GM18867 (cell line): Measurements from ENCODE around the gene CDK15.
"Not testable (repeated sequence)": the region's sequence is repeated elsewhere in the genome, so short reads cannot be mapped to it uniquely, and the experiment has no call there.

Experiments used
- ATAC-seq: cut with Tn5 transposase; IDR thresholded peaks from one replicate; pipeline ENCODE4 v1.9.1; 2021; ENCODE audit warnings: mild to moderate bottlenecking, moderate library complexity; ENCODE audit not compliant: unreplicated experiment

CDK15 gene

DNA sequence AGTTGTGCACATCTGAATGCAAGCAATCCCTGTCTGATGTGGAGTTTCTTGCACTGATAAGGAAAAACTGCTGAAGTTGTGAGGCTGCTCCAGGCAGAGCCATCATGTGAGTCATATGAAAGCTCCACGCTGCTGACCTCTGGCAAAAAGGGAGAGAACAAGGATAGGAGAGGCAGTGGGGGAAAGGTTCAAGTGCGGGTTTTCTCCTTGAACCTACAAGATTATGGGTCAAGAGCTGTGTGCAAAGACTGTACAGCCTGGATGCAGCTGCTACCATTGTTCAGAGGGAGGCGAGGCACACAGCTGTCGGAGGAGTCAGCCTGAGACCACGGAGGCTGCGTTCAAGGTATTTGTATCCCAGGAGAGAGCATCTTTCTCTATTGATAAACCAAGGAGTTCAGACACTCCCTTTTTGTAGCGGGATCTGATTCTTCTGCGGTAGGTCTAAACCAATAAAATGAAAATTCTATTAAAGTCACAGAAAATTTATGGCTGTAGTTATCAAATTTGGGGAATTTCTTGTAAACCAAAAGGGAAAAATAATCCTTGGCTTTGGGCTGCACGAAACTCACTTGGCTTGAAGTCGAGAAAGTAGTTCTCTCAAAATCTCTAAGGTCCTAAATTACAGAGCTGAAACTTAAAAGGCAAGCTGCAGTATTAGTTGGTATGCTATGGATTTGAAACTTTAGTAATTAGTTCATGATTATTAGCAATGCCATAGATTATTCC lies at the start of gene CDK15:
Gene CDK15 (plus strand): TSS at position 96 of the 729 bp plus-strand sequence. CDS start 128 bp downstream, at position 224.
- no peak for ATAC-seq

DNA sequence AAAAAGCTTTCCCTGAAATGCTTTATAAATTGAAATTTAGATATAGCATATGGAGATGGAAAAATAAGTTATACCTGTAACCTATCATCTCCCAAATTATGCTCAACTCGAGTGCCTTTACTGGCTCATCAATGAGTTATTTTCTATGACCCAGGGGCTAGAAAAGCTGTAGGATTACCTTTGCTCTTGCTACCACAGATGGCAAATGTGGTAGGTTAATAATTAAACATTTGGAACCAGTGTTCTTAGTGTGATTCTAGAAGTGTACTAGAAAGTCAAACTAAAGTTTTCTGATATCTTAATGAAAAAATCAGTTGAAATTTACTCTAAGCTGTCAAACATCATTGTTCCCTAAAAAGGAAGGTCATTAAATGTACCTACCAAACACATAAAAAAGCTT lies 48.1 kb upstream of the CDK15 start:
- ATAC-seq: no peak

DNA sequence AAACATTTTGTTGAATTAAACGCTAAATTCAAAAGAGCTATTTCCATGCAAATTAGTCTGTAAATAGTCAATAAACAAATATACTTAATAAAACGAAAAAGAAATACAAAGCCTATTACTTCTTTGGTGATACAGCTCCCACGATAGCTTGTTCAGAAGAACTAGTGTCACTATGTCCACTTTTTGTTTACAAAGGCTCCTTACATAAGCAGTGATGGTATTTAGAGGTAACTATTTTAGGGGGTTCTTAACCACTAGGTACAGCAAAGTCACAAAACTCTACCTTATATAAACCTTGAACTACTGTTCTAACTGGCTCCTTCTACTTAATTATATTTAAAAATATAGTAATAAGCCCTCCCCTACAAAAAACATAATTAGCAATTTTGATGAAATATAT lies 47.5 kb upstream of the CDK15 start:
- no peak for ATAC-seq

DNA sequence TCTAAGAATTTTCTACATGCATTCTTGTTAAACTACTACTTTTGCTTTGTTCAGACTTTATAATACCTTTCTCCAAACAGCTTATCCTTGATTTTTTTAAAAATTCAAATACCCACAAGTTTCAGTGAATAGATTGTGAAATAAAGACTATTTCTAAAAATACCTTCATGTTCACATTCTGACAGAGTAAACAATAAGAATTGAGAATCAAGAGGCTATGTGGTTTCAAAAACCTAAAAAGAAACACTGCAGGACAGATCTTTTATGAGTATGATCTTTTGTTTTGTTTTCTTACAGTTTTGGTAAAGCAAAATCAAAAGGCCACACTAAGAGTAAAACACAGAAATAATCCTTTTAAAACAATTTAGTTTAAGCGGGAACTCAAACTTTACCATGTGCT lies 46.8 kb upstream of the CDK15 start:
- ATAC-seq: no peak

DNA sequence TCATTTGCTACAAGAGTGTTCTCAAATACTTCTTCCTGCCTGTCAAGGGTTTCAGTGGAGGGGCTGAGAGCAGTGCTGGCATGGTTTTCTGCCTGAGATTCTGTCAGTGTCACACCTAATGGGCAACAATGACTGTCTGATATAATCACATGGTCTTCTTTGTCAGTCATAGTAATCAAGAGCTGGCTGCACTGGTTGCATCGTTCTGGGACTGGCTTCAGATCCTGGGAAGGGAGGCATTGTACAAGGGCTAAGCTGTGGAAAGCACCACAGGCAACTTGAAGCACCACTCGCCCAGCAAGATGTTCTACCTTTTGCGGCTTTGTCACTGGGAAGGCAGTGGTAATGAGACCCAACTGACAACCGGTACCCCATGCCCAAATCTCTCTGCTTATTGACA lies 45.2 kb upstream of the CDK15 start:
- no peak for ATAC-seq

DNA sequence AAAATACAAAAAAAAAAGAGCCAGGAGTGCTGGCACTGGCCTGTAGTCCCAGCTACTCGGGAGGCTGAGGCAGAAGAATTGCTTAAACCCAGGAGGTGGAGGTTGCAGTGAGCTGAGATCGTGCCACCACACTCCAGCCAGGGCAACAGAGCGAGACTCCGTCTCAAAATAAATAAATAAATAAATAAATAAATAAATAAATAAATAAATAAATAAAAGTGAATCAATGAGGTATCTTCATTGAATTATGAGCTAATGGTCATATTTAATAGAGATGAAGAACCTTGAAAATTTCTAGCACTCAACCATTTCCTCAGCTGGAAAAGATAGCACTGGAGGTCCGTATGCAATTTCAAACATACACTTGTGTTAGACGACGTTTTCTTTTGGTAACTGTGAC lies 41.9 kb upstream of the CDK15 start:
- not testable (repeated sequence) for ATAC-seq

DNA sequence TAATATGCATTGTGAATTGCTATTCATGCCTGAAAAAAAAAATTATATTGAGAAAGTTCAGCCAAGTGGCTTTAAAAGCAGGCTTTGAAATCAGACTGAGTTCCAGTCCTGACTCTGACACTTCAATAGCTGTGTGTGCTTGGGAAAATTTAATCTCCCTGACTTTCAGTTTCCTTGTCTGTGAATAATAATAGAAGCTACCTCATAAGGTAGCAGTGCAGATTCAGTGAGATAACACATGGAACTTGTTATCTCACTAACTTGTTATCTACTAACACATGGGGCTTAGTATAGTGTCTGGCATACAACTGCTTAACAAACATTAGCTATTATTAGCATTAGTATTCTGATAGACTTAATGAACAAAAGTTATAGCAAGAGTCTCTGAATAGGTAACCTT lies 40.5 kb upstream of the CDK15 start:
- ATAC-seq: no peak

DNA sequence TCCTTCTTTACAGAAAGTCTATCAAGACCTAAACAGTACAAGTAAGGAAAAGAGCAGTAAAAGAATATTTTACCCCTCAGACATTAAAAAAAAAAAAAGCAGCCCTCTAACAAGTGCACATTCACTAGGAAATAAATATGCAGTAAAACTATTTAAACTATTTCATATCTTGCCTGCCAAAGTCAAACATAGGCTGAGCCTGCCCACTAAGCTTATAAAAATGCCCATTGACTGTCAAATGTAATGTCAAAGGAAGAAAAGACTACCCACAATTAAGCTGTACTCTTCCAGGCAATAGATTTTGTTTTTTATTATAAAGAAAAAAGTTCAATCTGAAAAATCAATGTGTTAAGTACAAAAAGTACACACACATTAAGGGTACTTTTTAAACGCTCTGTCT lies 37.4 kb upstream of the CDK15 start:
- ATAC-seq: no peak

DNA sequence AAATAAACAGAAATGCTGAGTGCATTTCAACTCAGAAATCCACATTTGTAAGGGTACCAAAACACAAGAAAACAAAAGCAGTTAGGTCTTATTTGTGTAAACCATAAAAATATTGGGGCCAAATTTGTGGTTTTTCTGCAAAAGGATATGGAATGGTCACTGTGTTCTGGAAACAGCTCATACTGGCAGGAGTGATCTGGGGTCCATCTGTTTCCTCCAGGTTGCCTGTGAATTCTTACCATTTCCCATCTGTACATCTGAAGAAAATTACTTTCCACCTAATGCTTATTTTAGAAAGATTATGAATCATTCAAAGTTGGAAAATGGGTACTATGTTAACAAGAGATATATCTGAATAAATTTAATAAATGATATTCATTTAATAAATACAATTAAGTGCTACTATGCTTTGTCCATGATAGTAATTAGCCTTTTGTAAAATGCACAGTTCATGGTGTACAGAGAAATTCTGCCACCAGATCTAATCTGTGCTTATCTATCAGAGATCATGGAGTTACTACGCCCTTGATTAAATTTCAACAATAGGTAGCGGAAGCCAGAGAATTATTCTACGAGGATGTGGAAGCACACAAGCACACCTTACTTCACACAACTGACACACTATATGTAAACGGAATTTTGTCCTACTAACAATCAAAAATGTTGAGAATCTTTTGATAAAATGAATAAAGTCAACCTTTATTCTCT lies 36.5 kb upstream of the CDK15 start:
- ATAC-seq: no peak

DNA sequence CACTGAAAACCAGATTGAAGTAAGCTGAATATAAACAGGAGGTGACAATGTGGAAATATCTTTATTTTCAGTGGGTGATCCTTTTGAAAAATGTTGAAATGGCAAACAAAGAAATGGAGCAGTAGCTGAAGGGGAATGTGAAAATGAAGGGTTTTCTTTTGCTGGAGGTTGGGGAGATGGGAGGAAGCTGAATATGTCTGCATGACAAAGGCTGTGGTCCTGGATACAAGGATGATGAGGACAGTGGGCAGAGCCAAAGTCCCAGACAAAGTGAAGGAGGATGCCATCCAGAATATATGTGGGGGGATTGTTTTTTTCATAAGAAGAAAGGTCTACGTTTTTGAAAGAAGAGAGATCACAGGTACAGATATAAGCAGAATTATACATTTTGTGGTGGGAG lies 32.3 kb upstream of the CDK15 start:
- no peak for ATAC-seq

DNA sequence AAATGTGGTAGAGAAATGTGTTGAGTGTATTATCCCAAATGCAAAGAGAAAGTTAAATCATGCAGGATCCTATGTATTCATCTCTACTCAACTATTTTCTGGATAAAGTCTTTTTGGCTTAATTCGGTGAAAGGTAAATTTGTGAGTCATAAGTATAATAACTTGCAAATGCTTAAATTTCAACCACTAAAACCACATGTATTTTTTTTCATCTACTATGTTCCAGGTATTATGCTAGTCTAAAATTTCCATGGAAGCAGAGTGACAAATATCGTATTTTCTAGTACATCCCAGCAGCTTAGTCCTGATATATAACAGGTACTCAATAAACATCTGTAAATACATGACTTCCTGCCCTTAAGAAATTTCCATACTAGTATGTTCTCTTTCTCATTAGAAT lies 31.8 kb upstream of the CDK15 start:
- no peak for ATAC-seq

DNA sequence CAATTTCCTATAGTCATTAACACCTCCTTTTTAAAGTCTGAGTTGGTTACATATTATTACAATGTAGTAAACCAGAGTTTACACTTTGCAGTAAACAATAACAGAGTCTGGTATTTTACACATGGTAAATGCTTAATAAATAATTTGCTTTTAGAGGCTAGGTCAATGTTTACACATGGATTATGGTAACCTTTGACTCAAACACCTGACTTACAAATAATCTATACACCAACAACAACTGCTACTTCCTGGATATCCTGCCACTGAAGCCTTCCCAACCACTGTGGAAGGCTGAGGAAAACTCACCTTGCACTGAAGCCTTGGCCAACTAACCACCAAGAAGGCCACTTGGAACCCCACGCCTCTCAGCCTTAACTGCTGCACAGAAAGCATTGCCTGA lies 31.0 kb upstream of the CDK15 start:
- no peak for ATAC-seq

DNA sequence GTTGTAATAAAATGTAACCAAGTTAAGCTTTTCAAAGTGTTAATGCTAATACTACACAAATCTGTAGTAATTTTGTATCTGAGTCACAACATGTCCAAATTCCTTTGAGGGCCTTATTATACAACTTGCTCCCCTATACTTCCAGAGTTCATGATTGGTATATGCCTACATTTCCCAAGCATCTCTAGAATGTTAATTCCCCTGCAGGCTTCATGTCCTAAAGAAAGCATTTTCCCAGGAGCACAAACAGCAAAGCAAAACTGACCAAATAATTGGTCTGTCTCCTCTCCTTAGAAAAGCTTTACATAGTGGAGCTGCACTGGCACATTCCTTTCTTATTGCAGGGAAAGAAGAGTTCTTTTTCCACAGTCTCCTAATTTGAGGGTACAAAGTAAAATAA lies 29.3 kb upstream of the CDK15 start:
- ATAC-seq: no peak

DNA sequence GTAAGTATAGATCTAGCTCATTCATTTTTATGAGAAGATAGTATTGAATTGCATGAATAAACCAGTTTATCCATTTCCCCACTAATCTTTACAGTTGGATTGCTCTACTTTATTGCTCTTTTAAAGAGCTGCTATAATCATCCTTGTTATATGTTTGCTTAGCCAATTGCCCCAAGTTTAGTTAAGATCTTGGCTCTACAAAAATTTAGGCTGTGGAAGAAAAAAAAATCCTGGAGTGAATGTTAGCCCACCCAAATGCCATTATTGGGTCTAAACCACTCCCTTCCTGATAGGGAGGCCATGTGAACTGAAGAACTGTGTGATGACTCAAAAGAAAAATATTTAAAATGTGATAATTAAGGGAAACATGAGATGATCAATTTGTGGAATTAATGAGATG lies 28.5 kb upstream of the CDK15 start:
- no peak for ATAC-seq

DNA sequence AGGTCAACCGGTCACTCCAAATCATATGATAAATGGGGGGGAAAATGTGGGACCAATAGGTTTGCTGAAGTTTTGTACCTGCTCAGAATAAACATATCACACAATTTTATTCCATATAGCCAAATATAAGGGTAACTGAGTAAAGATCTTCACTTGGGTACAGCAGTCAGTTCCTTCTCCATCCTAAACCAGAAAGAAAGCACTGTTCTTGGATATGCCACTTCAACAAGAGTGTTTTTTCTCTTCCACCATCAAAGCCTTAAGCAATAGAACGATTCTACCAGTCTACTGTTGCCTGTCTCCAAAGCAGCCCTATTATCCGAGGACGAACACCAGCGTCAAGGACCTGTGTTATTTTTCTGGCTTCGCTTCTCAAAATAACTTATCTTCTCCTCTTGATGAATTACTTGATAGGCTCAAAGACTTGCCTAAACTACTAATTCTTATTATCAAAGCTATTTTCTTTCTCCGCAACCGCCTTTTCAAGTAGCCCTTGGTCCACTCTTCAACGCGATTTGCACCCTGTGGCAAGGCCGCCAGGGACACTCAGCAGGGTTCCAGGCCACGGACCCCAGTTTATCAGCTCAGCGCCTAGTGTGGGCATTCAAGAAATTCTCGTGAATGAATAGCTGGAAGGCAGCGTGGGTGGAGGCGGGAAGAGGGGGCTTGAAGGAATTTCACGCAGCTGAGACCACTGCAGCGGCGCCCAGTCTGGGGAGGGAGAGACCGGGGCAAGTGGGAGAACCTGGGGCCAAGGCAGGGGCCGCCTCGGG lies 26.2 kb upstream of the CDK15 start:
- ATAC-seq: peak; percentile 1

DNA sequence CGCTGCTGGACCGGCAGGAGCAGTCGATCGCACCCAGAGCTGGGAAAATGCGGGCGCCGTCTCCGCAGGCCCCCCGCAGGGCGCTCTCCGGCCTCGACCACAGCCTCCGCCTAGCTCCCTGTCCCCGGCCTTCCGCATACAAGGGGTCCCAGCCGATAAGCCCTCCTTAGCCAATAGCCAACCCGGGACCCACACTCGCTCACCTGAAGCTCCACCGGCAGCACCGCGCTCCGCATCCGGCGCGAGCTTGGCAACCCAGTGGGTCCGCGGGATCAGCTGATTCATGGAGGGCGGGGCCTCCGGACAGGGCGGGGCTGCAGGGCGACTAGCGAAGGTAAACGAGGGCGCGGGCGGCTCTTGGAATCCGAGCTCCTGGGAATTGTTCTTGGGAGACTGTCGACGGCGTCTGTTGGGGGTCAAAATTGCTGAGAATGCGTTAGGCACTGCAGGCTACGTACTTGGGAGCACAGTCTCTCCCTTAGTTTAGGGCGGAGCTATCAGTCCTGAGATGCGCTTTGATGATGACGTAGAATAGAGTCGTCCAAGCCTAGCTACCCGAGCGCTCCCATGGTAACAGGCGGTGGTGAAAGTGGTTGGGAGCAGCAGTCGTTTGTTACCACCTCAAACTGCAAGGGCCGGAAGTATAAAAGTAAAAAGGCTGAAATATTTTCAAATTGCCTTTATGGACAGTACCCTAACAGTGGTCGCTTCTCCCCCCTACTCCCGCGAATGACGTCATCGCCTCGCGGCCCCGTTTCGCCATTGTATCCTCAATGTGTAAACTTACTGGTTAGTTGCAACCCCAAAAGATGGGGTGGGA lies 25.5 kb upstream of the CDK15 start, which contains the start of gene ALS2:
Gene ALS2 (minus strand): TSS at position 260 of the 820 bp plus-strand sequence. CDS start 12,048 bp downstream, outside the sequence.
- peak; percentile 96 for ATAC-seq

DNA sequence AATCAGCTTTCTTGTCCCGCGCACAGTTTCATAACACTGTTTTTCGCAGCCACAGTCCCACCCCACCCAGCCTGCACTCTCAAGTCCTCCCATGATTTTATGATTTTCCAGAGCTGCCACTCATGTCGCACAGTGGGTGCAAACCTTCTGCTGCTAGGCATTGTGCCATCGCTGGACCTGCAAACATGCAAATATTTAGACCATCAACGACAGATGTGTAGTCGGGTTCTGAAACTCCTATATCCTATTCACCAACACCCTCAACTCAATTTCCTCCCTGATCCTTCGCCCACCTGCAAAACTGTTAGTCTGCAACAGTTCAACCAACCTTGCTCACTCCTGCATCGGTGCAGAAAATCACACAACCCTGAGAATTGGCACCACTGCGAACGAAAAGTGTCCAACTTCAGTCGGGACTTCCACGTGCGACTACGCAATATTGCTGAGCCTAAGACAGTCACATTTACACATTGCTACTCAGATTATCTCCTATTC lies 24.7 kb upstream of the CDK15 start:
- peak; percentile 9 for ATAC-seq

DNA sequence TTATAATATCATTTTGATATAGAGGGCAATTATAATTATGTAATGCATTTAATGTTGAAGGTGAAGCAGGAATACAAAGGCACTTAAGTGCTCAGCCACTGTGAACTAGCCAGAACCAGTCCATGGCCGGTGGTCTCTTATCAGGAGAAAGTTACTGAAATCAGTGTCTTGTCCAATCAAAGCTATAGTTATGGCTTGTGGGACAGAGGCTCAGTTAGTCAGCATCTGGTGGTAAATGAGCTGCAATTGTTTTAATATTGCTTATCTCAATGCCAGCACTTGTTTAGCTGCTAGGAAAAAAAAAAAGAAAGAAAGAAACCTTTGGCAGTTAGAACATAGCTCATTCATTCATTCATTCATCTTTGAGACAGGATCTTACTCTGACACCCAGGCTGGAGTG lies 21.8 kb upstream of the CDK15 start:
- ATAC-seq: no peak

DNA sequence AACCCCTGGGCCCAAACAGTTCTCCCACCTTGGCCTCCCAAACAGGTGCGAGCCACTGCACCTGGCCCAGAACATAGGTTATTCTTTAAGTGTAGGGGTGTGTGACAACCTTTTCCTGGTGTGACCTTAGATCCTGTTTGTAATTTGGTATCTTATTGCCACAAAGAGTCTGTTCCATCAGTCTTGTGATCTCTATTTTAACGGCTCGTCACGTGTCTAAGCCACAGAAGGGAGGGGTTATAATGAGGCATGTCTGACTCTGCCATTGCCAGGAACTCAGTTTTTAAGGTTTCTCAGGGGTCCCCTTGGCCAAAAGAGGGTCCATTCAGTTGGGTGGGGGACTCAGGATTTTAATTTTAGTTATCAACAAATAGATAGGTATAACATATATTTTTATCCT lies 21.2 kb upstream of the CDK15 start:
- ATAC-seq: no peak

DNA sequence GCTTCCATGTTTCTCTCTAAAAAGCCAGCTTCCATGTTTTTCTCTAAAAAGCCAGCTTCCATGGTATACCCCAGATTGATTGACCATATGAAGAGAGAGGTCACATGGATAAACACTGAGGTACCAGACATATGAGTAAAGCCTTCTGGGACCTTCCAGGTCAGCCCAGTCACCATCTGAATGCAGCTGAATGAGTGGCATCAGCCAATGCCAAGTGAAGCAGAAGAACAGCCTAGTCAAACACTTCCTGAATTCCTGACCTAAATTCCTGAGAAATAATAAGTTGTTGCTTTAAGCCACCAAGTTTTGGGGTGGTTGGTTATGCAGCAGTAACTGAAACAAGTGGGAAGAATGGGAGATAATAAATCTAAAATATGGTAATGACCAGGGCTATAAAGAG lies 19.9 kb upstream of the CDK15 start:
- ATAC-seq: no peak

DNA sequence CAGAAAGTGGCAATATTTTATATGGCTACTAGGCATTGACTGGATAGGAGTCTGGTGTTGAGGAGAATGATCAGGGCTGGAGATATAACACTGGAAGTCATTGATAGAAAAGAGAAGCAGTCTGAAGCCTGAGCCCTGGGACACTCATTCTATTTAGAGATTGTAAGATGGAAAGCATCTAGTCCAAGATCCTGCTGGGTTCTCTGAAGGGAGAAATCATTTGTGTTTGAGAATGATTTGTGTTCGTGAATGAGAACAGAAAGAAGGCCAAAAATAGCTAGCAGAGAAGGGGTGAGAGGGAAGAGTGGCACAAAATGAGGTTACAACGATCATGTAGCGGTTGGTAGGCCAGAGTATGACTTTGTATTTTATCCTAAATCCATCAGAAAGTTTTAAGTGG lies 18.0 kb upstream of the CDK15 start:
- no peak for ATAC-seq
